GM23338 (cell line): ENCODE data around the gene B4GAT1.

ENCODE experiments used
- CREB1 ChIP-seq: fragments of 250-450 bp; sonication (Bioruptor Pico); IDR thresholded peaks from 2 replicates; pipeline ENCODE4 v1.5.0; 2020; ENCODE audit warnings: low read depth, mild to moderate bottlenecking, moderate library complexity
- CTCF ChIP-seq, 2 experiments: fragments of 200-600 bp in 1 of 2; sonication (generic) in 1 of 2; conservative IDR thresholded peaks; 2 replicates each; pipeline versions ENCODE4 v1.5.1 to v1.6.1; 2016 to 2017; ENCODE audit warnings: antibody characterized with exemption in 2 of 2, low read depth in 2 of 2, mild to moderate bottlenecking in 2 of 2, moderate library complexity in 1 of 2
- EZH2 ChIP-seq: fragments of 200-600 bp; sonication (generic); IDR thresholded peaks from one replicate; pipeline ENCODE4 v1.8.0; 2017; ENCODE audit warnings: antibody characterized with exemption, mild to moderate bottlenecking, low read depth; ENCODE audit not compliant: unreplicated experiment
- EZH2phosphoT487 ChIP-seq: fragments of 200-600 bp; sonication (generic); IDR thresholded peaks from one replicate; pipeline ENCODE4 v1.8.1; 2018; ENCODE audit warnings: antibody characterized with exemption; ENCODE audit not compliant: unreplicated experiment
- JUNB ChIP-seq: IDR thresholded peaks from one replicate; pipeline ENCODE4 v1.6.1; 2016; ENCODE audit warnings: antibody characterized with exemption; ENCODE audit not compliant: unreplicated experiment
- NANOG ChIP-seq: IDR thresholded peaks from 2 replicates; pipeline ENCODE4 v1.6.1; 2016; ENCODE audit warnings: antibody characterized with exemption, borderline replicate concordance
- POLR2AphosphoS5 ChIP-seq: IDR thresholded peaks from 2 replicates; pipeline ENCODE4 v1.6.1; 2016; ENCODE audit warnings: antibody characterized with exemption, low read depth
- REST ChIP-seq: IDR thresholded peaks from one replicate; pipeline ENCODE4 v1.6.1; 2018; ENCODE audit warnings: antibody characterized with exemption; ENCODE audit not compliant: unreplicated experiment
- STAT1 ChIP-seq: IDR thresholded peaks from one replicate; pipeline ENCODE4 v1.6.1; 2016; ENCODE audit warnings: antibody characterized with exemption; ENCODE audit not compliant: unreplicated experiment
- ZNF114 ChIP-seq: fragments of 250-450 bp; sonication (Bioruptor Pico); IDR thresholded peaks from 2 replicates; pipeline ENCODE4 v1.5.0; 2020; ENCODE audit warnings: mild to moderate bottlenecking, moderate library complexity
- ZNF331 ChIP-seq: fragments of 250-450 bp; sonication (Bioruptor Pico); IDR thresholded peaks from 2 replicates; pipeline ENCODE4 v1.5.0; 2020; ENCODE audit warnings: low read depth, mild to moderate bottlenecking, moderate library complexity
- ZNF462 ChIP-seq: fragments of 250-450 bp; sonication (Bioruptor Pico); IDR thresholded peaks from 2 replicates; pipeline ENCODE4 v1.5.0; 2020; ENCODE audit warnings: mild to moderate bottlenecking, moderate library complexity
- TF ChIP-seq, protein P1 (sequence below): IDR thresholded peaks from 2 replicates; pipeline ENCODE4 v1.6.1; 2016; ENCODE audit warnings: antibody characterized with exemption

DNA sequence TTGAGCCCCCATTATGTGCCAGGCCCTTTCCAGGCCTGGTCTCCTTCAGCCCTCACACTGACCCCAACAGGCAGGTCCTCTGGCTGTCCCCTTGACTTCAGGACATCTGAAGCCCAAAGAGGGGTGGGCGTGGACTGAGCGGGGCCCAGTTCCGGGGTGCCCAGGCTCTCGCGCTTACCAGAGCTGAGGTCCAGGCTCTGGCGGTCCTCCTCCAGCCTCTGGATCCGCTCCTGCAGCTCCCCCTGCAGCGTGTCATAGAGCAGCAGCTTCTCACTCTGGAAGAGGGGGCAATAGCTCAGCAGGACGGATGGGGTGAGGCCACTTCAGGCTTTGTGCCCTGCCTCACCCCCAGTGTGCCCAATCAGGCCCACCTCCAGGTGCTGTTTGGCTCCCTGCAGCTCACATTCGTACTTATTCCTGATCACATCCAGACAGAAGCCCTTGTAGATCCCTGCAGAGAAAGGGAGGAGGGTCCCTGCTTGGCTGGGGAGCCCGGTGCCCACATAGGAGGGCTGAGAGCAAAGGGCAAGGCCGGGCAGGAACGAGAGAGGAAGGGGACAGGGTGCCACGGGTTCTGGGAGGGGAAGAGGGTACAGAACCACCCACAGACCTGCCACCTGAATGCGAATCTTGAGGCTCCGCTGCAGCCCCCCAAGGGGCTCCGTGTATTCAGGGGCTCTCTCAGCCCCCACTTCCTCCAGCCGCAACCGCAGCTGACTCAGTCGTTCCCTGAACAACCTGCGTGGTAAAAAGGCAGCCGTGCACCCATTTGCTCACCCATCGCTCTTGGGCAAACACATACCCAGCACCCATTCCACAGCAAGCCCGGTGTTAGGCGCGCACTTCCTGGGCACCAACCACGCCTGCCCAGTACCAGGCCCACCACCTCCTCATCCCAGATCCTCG, 6.6 kb downstream of the B4GAT1 start:
- peak in 1 of 2 experiments; percentile 27; a peak in 2 of 4 replicates for TF ChIP-seq CTCF (conservative IDR thresholded peaks at IDR 0.05; ENCODE audit: low read depth in 2 of 2)
- TF ChIP-seq POLR2AphosphoS5: no peak
- no peak for TF ChIP-seq EZH2
- TF ChIP-seq REST: no peak
- no peak for TF ChIP-seq EZH2phosphoT487
- TF ChIP-seq, protein P1, sequence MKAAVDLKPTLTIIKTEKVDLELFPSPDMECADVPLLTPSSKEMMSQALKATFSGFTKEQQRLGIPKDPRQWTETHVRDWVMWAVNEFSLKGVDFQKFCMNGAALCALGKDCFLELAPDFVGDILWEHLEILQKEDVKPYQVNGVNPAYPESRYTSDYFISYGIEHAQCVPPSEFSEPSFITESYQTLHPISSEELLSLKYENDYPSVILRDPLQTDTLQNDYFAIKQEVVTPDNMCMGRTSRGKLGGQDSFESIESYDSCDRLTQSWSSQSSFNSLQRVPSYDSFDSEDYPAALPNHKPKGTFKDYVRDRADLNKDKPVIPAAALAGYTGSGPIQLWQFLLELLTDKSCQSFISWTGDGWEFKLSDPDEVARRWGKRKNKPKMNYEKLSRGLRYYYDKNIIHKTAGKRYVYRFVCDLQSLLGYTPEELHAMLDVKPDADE: no peak
- TF ChIP-seq JUNB: no peak
- TF ChIP-seq ZNF114 (CRISPR knock-in tag): no peak
- TF ChIP-seq CREB1 (CRISPR knock-in tag): no peak
- no peak for TF ChIP-seq STAT1
- no peak for TF ChIP-seq NANOG
- no peak for TF ChIP-seq ZNF462 (CRISPR knock-in tag)
- no peak for TF ChIP-seq ZNF331
